Measurements from ENCODE around the gene CDC25C.

Gene CDC25C

GRCh38 chr5:138369261-138369660 lies 37.7 kb upstream of the CDC25C start:
- peaks cover 90% of the 10 kb centered on the region for H3K79me2 ChIP-seq (ENCODE audit: insufficient read depth, low read length)
- peaks cover 9% of the 10 kb centered on the region for H3K4me1 ChIP-seq (ENCODE audit: insufficient read depth, low read length, poor library complexity, severe bottlenecking)
- no peak overlapping the region for H3K9ac ChIP-seq (ENCODE audit: low read depth, low read length, poor library complexity, severe bottlenecking)
- no peak overlapping the region for H3K4me2 ChIP-seq (ENCODE audit: low read depth, low read length, poor library complexity, severe bottlenecking)
- no peaks in the 10 kb centered on the region for H3K27me3 ChIP-seq (ENCODE audit: insufficient read depth, low read length, poor library complexity, severe bottlenecking)
- no peaks in the 10 kb centered on the region for H3F3A ChIP-seq (ENCODE audit: low read depth)
- no peaks in the 10 kb centered on the region for H3K9me2 ChIP-seq (replicated peaks; ENCODE audit: low read depth, low read length)
- H3K9me3 ChIP-seq (ENCODE audit: insufficient read depth, low read depth, low read length) = no peaks in the 10 kb centered on the region
- peaks cover 17% of the 10 kb centered on the region for H3K36me3 ChIP-seq (ENCODE audit: insufficient read depth, low read length)
- TF ChIP-seq EZH2phosphoT487 (IDR thresholded peaks at IDR 0.05; ENCODE audit: borderline replicate concordance) = no peak
- TF ChIP-seq CTCF (conservative IDR thresholded peaks at IDR 0.05; ENCODE audit: low read length) = no peak
- H2AFZ ChIP-seq (ENCODE audit: low read length) = no peak overlapping the region
- H3K4me3 ChIP-seq (ENCODE audit: low read length, poor library complexity, severe bottlenecking) = no peak overlapping the region
- peaks cover 70% of the 10 kb centered on the region for H4K20me1 ChIP-seq (ENCODE audit: insufficient read depth, low read length, poor library complexity, severe bottlenecking)

DNA sequence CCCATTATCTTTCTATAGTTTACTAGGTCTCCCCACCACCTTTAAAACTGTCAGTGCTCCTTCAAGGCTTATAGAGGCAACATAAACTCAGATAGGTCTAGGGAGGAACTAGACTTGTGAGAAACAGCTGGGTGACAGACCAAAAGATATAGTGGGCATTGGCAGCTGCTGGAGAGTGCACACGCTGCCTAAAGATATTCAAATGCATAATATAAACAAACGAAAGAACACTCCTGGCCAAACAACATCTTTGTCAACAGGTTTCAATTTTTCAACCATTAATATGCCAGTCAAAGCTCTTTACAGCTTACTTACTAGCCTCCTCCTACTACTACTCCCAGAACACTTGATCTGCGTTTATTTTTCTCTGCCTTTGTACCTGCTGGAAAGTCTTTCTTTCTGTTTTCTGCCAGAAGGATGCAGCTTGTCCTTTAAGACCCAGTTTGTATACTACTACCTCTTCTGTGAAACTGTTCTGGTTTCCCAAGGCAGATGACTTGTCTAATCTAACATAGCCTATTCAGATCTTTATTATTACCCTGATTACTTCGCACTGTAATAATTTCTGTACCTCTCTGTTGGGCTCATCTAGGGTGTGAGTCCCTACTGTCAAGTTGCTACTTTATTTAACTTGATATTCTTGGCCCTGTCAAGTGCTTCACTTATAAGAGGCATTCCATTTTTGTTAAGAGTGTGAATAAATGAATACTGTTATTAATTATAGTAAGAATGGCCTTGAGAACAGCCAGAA lies 35.2 kb upstream of the CDC25C start:
- Histone ChIP-seq H3K36me3 (ENCODE audit: insufficient read depth, low read length) (no peaks in the 10 kb centered on the region), H3K9me2 (replicated peaks; ENCODE audit: low read depth, low read length) (no peaks in the 10 kb centered on the region), H4K20me1 (ENCODE audit: insufficient read depth, low read length, poor library complexity, severe bottlenecking) (peaks cover 70% of the 10 kb centered on the region), H3K4me2 (ENCODE audit: low read depth, low read length, poor library complexity, severe bottlenecking) (no peak overlapping the region), H3F3A (ENCODE audit: low read depth) (no peaks in the 10 kb centered on the region), H2AFZ (ENCODE audit: low read length) (no peak overlapping the region), H3K9ac (ENCODE audit: low read depth, low read length, poor library complexity, severe bottlenecking) (no peak overlapping the region), H3K27me3 (ENCODE audit: insufficient read depth, low read length, poor library complexity, severe bottlenecking) (no peaks in the 10 kb centered on the region), H3K9me3 (ENCODE audit: insufficient read depth, low read depth, low read length) (no peaks in the 10 kb centered on the region), H3K79me2 (ENCODE audit: insufficient read depth, low read length) (peaks cover 95% of the 10 kb centered on the region), H3K4me3 (ENCODE audit: low read length, poor library complexity, severe bottlenecking) (no peak overlapping the region), H3K4me1 (ENCODE audit: insufficient read depth, low read length, poor library complexity, severe bottlenecking) (peaks cover 9% of the 10 kb centered on the region)
- TF ChIP-seq EZH2phosphoT487 (IDR thresholded peaks at IDR 0.05; ENCODE audit: borderline replicate concordance) = no peak
- no peak for TF ChIP-seq CTCF (conservative IDR thresholded peaks at IDR 0.05; ENCODE audit: low read length)

GRCh38 chr5:138364576-138364975 lies 33.0 kb upstream of the CDC25C start:
- no peaks in the 10 kb centered on the region for H3K27me3 ChIP-seq (ENCODE audit: insufficient read depth, low read length, poor library complexity, severe bottlenecking)
- no peak overlapping the region for H3K9ac ChIP-seq (ENCODE audit: low read depth, low read length, poor library complexity, severe bottlenecking)
- TF ChIP-seq EZH2phosphoT487 (IDR thresholded peaks at IDR 0.05; ENCODE audit: borderline replicate concordance) (no peak), CTCF (conservative IDR thresholded peaks at IDR 0.05; ENCODE audit: low read length) (no peak)
- H2AFZ ChIP-seq (ENCODE audit: low read length) = no peak overlapping the region
- no peak overlapping the region for H3K4me2 ChIP-seq (ENCODE audit: low read depth, low read length, poor library complexity, severe bottlenecking)
- H3K36me3 ChIP-seq (ENCODE audit: insufficient read depth, low read length) = no peaks in the 10 kb centered on the region
- H3K4me3 ChIP-seq (ENCODE audit: low read length, poor library complexity, severe bottlenecking) = no peak overlapping the region
- H3K9me2 ChIP-seq (replicated peaks; ENCODE audit: low read depth, low read length) = no peaks in the 10 kb centered on the region
- peaks cover 96% of the 10 kb centered on the region for H3K79me2 ChIP-seq (ENCODE audit: insufficient read depth, low read length)
- peaks cover 72% of the 10 kb centered on the region for H4K20me1 ChIP-seq (ENCODE audit: insufficient read depth, low read length, poor library complexity, severe bottlenecking)
- no peaks in the 10 kb centered on the region for H3K9me3 ChIP-seq (ENCODE audit: insufficient read depth, low read depth, low read length)
- peaks cover 9% of the 10 kb centered on the region for H3K4me1 ChIP-seq (ENCODE audit: insufficient read depth, low read length, poor library complexity, severe bottlenecking)
- no peaks in the 10 kb centered on the region for H3F3A ChIP-seq (ENCODE audit: low read depth)
